GM19193 (cell line): ENCODE measurements around the gene FAM43A.

Experiments
- POLR2A ChIP-seq: IDR thresholded peaks from 4 replicates; pipeline ENCODE4 v1.6.1; 2011; ENCODE audit not compliant: insufficient read depth, insufficient read length; ENCODE audit errors: extremely low read depth

FAM43A gene

GRCh38 chr3:194715022-194715800, 29.5 kb downstream of the FAM43A start:
- no peak for TF ChIP-seq POLR2A

GRCh38 chr3:194718079-194718478, 32.4 kb downstream of the FAM43A start:
- no peak for TF ChIP-seq POLR2A

GRCh38 chr3:194720048-194720447, 34.4 kb downstream of the FAM43A start:
- TF ChIP-seq POLR2A, result no peak

- no peak for TF ChIP-seq POLR2A
Observed at GRCh38 chr3:194723846-194724618, 38.3 kb downstream of the FAM43A start.

- no peak for TF ChIP-seq POLR2A
Observed at GRCh38 chr3:194725346-194725745, 39.7 kb downstream of the FAM43A start.

- TF ChIP-seq POLR2A, result no peak
Observed at GRCh38 chr3:194727435-194728128, 41.9 kb downstream of the FAM43A start.

- TF ChIP-seq POLR2A, result no peak
Observed at GRCh38 chr3:194728986-194729385, 43.3 kb downstream of the FAM43A start.

- no peak for TF ChIP-seq POLR2A
Observed at GRCh38 chr3:194730365-194730764, 44.7 kb downstream of the FAM43A start.

GRCh38 chr3:194731506-194732073, 45.9 kb downstream of the FAM43A start:
- TF ChIP-seq POLR2A, result no peak

- no peak for TF ChIP-seq POLR2A
Observed at GRCh38 chr3:194732617-194733016, 46.9 kb downstream of the FAM43A start.

GRCh38 chr3:194736277-194736895, 50.7 kb downstream of the FAM43A start:
- TF ChIP-seq POLR2A, result no peak

- no peak for TF ChIP-seq POLR2A
Observed at GRCh38 chr3:194736896-194737600, 51.4 kb downstream of the FAM43A start.
